HG02759 (cell line): Measurements from ENCODE around the gene DYSF.

Experiments used
- ATAC-seq: cut with Tn5 transposase; IDR thresholded peaks from one replicate; pipeline ENCODE4 v1.9.1; 2021; ENCODE audit warnings: mild to moderate bottlenecking, moderate library complexity; ENCODE audit not compliant: unreplicated experiment

The DYSF gene

GRCh38 chr2:71548646-71549425, 95.5 kb downstream of the DYSF start:
- peak; percentile 61 for ATAC-seq

- no peak for ATAC-seq
Observed at GRCh38 chr2:71550801-71551630, 97.7 kb downstream of the DYSF start.

GRCh38 chr2:71551631-71551915, 98.2 kb downstream of the DYSF start:
- no peak for ATAC-seq

- ATAC-seq: no peak
Observed at GRCh38 chr2:71552356-71552755, 99.0 kb downstream of the DYSF start.

- no peak for ATAC-seq
Observed at GRCh38 chr2:71552861-71553301, 99.5 kb downstream of the DYSF start.

GRCh38 chr2:71554028-71554705, 100.8 kb downstream of the DYSF start:
- ATAC-seq: no peak

GRCh38 chr2:71554706-71555056, 101.3 kb downstream of the DYSF start:
- ATAC-seq: no peak

GRCh38 chr2:71555798-71556454, 102.6 kb downstream of the DYSF start:
- no peak for ATAC-seq

GRCh38 chr2:71556692-71557250, 103.4 kb downstream of the DYSF start:
- ATAC-seq: no peak

GRCh38 chr2:71557321-71557720, 104.0 kb downstream of the DYSF start:
- no peak for ATAC-seq

GRCh38 chr2:71558300-71559051, 105.1 kb downstream of the DYSF start:
- ATAC-seq: no peak

- no peak for ATAC-seq
Observed at GRCh38 chr2:71559080-71559827, 105.9 kb downstream of the DYSF start.

GRCh38 chr2:71559828-71560637, 106.7 kb downstream of the DYSF start:
- ATAC-seq: no peak

- no peak for ATAC-seq
Observed at GRCh38 chr2:71560638-71561011, 107.3 kb downstream of the DYSF start.

- ATAC-seq: no peak
Observed at GRCh38 chr2:71561441-71562267, 108.3 kb downstream of the DYSF start.

GRCh38 chr2:71562518-71562917, 109.2 kb downstream of the DYSF start:
- no peak for ATAC-seq

GRCh38 chr2:71563872-71564271, 110.5 kb downstream of the DYSF start:
- ATAC-seq: no peak

GRCh38 chr2:71564361-71564760, 111.0 kb downstream of the DYSF start:
- ATAC-seq: no peak
